Measurements from ENCODE around the gene TRIM5. TPM values are rescaled to one million over a fixed set of nuclear protein-coding genes. Genes with fewer than 3 reads are reported as not detected.
A peak's percentile ranks its signal among the peaks of the same experiment; 100 is the strongest.

TRIM5 gene
- total RNA-seq, 4 donors from 2014 or later: 16.9 to 38.7 (median 26.1) TPM

GRCh38 chr11:5679811-5680210 is 5.1 kb downstream of the TRIM5 start:
- Histone ChIP-seq H3K4me3 (no peak overlapping the region), H3K9me3 (peaks cover 0 to 4% (median 0%) of the 10 kb centered on the region in 4 donors), H3K4me1 (peaks cover 0 to 20% (median 3%) of the 10 kb centered on the region in 4 donors), H3K27ac (no peak overlapping the region), H3K36me3 (peaks cover 0 to 38% (median 0%) of the 10 kb centered on the region in 3 donors), H3K27me3 (no peaks in the 10 kb centered on the region)
- DNase-seq (ENCODE audit: low spot score in 2 of 2): no peak
- TF ChIP-seq POLR2A (IDR thresholded peaks at IDR 0.05) (no peak), EP300 (IDR thresholded peaks at IDR 0.05) (no peak)
- TF ChIP-seq, protein P1, sequence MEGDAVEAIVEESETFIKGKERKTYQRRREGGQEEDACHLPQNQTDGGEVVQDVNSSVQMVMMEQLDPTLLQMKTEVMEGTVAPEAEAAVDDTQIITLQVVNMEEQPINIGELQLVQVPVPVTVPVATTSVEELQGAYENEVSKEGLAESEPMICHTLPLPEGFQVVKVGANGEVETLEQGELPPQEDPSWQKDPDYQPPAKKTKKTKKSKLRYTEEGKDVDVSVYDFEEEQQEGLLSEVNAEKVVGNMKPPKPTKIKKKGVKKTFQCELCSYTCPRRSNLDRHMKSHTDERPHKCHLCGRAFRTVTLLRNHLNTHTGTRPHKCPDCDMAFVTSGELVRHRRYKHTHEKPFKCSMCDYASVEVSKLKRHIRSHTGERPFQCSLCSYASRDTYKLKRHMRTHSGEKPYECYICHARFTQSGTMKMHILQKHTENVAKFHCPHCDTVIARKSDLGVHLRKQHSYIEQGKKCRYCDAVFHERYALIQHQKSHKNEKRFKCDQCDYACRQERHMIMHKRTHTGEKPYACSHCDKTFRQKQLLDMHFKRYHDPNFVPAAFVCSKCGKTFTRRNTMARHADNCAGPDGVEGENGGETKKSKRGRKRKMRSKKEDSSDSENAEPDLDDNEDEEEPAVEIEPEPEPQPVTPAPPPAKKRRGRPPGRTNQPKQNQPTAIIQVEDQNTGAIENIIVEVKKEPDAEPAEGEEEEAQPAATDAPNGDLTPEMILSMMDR (IDR thresholded peaks at IDR 0.05): no peak
- WGBS, 2 donors: 95 to 96% methylated on average over 7 of the region's 7 CpGs

DNA sequence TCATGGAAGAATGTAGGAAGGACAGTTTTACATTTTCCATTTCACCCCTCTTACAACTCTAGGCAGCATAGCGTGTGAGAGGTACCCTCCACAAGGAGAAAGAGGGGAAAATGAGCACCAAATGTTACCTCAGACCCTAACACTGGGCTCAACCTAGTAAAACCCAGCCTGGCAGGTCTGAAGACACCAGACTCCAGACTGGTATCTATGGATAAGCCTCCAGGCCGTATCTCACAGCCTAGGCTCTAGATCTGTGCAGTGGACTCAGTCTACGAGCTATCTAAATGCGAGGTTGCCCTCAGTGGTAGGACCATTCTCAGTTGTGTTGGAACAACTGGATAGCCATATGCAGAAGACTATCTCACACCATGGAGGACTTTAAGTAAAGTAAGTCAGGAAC is 10.5 kb downstream of the TRIM5 start:
- H3K4me1 ChIP-seq: no peaks in the 10 kb centered on the region
- 96 to 98% methylated on average over 4 of the region's 4 CpGs for WGBS, 2 donors
- H3K27ac ChIP-seq: no peak overlapping the region
- no peak overlapping the region for H3K4me3 ChIP-seq
- DNase-seq (ENCODE audit: low spot score in 2 of 2): no peak
- TF ChIP-seq, protein P1 (IDR thresholded peaks at IDR 0.05): no peak
- TF ChIP-seq POLR2A (IDR thresholded peaks at IDR 0.05) (no peak), EP300 (IDR thresholded peaks at IDR 0.05) (no peak)
- peaks cover 0 to 4% (median 0%) of the 10 kb centered on the region in 4 donors for H3K9me3 ChIP-seq
- H3K36me3 ChIP-seq: peaks cover 0 to 53% (median 3%) of the 10 kb centered on the region in 3 donors
- no peaks in the 10 kb centered on the region for H3K27me3 ChIP-seq

GRCh38 chr11:5671831-5672230 is 13.0 kb downstream of the TRIM5 start:
- Histone ChIP-seq H3K27me3 (no peaks in the 10 kb centered on the region), H3K36me3 (peaks cover 0 to 57% (median 7%) of the 10 kb centered on the region in 3 donors), H3K27ac (no peak overlapping the region), H3K4me3 (no peak overlapping the region), H3K4me1 (no peaks in the 10 kb centered on the region), H3K9me3 (no peaks in the 10 kb centered on the region)
- TF ChIP-seq, protein P1 (IDR thresholded peaks at IDR 0.05): no peak
- TF ChIP-seq EP300 (IDR thresholded peaks at IDR 0.05): no peak
- TF ChIP-seq POLR2A (IDR thresholded peaks at IDR 0.05): no peak
- no peak for DNase-seq (ENCODE audit: low spot score in 2 of 2)

GRCh38 chr11:5666402-5666793 is 18.5 kb downstream of the TRIM5 start:
- 67 to 78% methylated on average over 6 of the region's 6 CpGs for WGBS, 2 donors
- H3K27ac ChIP-seq: peak overlapping the region in 2 of 4 donors; percentile 15 to 32
- TF ChIP-seq, protein P1 (IDR thresholded peaks at IDR 0.05): no peak
- no peak for TF ChIP-seq EP300 (IDR thresholded peaks at IDR 0.05)
- no peak for TF ChIP-seq POLR2A (IDR thresholded peaks at IDR 0.05)
- no peak overlapping the region for H3K4me3 ChIP-seq
- no peaks in the 10 kb centered on the region for H3K27me3 ChIP-seq
- peaks cover 0 to 81% (median 7%) of the 10 kb centered on the region in 3 donors for H3K36me3 ChIP-seq
- no peaks in the 10 kb centered on the region for H3K9me3 ChIP-seq
- H3K4me1 ChIP-seq: no peaks in the 10 kb centered on the region
- no peak for DNase-seq (ENCODE audit: low spot score in 2 of 2)

DNA sequence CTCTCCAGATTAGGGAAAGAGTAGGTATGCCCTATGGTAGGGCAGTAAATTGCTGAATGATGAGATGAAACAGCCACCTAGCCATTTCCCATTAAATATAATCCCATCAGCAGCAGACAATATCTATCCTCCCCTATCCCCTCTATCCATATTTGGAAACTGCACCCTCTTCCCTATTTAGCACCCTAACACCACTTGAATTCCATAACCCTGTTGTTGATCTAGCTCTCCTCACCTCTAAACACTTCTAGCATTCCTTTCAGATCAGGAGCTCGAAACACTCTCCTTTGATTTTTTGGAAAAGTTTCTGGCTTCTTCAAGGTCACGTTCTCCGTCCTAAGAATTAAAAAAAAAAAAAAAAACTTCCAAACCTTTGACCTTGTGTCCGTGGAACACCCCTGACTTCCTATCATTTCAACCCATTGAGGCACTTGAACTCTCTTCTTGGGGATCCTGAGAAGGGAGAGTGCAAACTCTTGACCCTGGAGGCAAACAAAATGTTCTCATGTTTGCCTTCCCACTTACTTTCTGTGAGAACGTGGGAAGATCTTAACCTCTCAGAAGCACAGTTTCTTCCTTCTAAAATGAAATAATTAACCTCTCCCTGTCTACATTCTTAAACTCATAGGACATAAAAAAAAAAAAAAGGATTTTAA is 19.0 kb downstream of the TRIM5 start:
- Histone ChIP-seq H3K36me3 (peaks cover 0 to 81% (median 7%) of the 10 kb centered on the region in 3 donors), H3K27me3 (no peaks in the 10 kb centered on the region), H3K9me3 (no peaks in the 10 kb centered on the region), H3K4me1 (no peaks in the 10 kb centered on the region), H3K27ac (peak overlapping the region in 2 of 4 donors; percentile 15 to 32), H3K4me3 (no peak overlapping the region)
- no peak for DNase-seq (ENCODE audit: low spot score in 2 of 2)
- TF ChIP-seq EP300 (IDR thresholded peaks at IDR 0.05) (no peak), POLR2A (IDR thresholded peaks at IDR 0.05) (no peak)
- TF ChIP-seq, protein P1 (IDR thresholded peaks at IDR 0.05): no peak
- WGBS, 2 donors: 61 to 64% methylated on average over 5 of the region's 5 CpGs

All from tibial nerve (tissue), 4 donors.